Measurements from ENCODE around the gene PLPP1. TPM values are rescaled to one million over a fixed set of nuclear protein-coding genes. Genes with fewer than 3 reads are reported as not detected.

The PLPP1 gene
- polyA plus RNA-seq, 3 donors, result 0.87 to 1.5 (median 0.98) TPM

DNA sequence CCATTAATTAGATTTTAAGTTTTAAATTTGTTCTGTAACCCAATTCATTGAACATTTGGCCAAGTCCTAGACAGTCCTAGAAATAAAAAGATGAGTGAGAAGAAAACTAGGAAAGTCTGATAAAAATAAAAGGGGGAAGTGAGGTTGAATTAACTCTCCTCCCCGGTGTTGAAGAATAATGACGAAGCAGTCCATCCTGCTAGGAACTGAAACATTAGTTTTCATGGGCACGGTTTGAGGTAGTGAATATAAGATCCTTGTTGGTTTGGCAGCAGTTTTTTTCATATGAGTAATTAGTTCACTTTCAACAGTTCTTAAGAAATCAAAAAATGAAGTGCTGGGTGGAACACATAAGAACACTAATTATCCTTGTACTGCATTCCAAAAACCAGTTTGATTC is 123.9 kb downstream of the PLPP1 start:
- Histone ChIP-seq H3K4me2 (replicated peaks; ENCODE audit: extremely low read depth, low read length, poor library complexity, severe bottlenecking) (no peak overlapping the region), H3K27ac (ENCODE audit: low read depth in 1 of 2, low read length in 2 of 2) (no peak overlapping the region), H2AFZ (ENCODE audit: insufficient read depth, low read depth, low read length, poor library complexity, severe bottlenecking) (no peak overlapping the region), H3K9ac (ENCODE audit: insufficient read depth, low read length, poor library complexity, severe bottlenecking) (no peak overlapping the region), H3K36me3 (replicated peaks in 1 of 2; ENCODE audit: control insufficient read depth in 1 of 2, insufficient read depth in 2 of 2, low read length in 2 of 2) (peaks cover 38 to 78% of the 10 kb centered on the region in 2 donors), H3K27me3 (ENCODE audit: control insufficient read depth in 2 of 2, insufficient read depth in 2 of 2, low read length in 2 of 2) (no peaks in the 10 kb centered on the region), H4K20me1 (ENCODE audit: insufficient read depth, low read length) (peaks cover 4% of the 10 kb centered on the region), H3K9me3 (replicated peaks in 1 of 2; ENCODE audit: control insufficient read depth in 1 of 2, insufficient read depth in 1 of 2, low read length in 2 of 2) (no peaks in the 10 kb centered on the region), H3K4me3 (replicated peaks in 1 of 3; ENCODE audit: low read depth in 2 of 3, low read length in 3 of 3) (no peak overlapping the region), H3K79me2 (ENCODE audit: insufficient read depth, low read length) (no peaks in the 10 kb centered on the region), H3K4me1 (ENCODE audit: control insufficient read depth in 1 of 2, insufficient read depth in 2 of 2, low read length in 2 of 2) (peaks cover 0 to 5% of the 10 kb centered on the region in 2 donors)
- Mint-ChIP-seq H3K9me3 (peaks cover 0 to 2% (median 0%) of the 10 kb centered on the region in 7 donors), H3K27ac (peak overlapping the region in 4 of 7 donors; percentile 3 to 54 (median 12)), H3K4me3 (no peak overlapping the region), H3K36me3 (peaks cover 52 to 54% of the 10 kb centered on the region in 2 donors), H3K4me1 (peaks cover 19% of the 10 kb centered on the region), H3K27me3 (ENCODE audit: low read depth in 3 of 3) (no peaks in the 10 kb centered on the region)
- no CpG with 5 or more reads among the region's 3 CpGs for WGBS (ENCODE audit: insufficient coverage)
- DNase-seq, result peak; percentile 12 to 41 (median 13)
- TF ChIP-seq, protein P1, sequence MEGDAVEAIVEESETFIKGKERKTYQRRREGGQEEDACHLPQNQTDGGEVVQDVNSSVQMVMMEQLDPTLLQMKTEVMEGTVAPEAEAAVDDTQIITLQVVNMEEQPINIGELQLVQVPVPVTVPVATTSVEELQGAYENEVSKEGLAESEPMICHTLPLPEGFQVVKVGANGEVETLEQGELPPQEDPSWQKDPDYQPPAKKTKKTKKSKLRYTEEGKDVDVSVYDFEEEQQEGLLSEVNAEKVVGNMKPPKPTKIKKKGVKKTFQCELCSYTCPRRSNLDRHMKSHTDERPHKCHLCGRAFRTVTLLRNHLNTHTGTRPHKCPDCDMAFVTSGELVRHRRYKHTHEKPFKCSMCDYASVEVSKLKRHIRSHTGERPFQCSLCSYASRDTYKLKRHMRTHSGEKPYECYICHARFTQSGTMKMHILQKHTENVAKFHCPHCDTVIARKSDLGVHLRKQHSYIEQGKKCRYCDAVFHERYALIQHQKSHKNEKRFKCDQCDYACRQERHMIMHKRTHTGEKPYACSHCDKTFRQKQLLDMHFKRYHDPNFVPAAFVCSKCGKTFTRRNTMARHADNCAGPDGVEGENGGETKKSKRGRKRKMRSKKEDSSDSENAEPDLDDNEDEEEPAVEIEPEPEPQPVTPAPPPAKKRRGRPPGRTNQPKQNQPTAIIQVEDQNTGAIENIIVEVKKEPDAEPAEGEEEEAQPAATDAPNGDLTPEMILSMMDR (IDR thresholded peaks at IDR 0.05), result no peak
- intact Hi-C loops (cut with micrococcal nuclease), result no loop called here

DNA sequence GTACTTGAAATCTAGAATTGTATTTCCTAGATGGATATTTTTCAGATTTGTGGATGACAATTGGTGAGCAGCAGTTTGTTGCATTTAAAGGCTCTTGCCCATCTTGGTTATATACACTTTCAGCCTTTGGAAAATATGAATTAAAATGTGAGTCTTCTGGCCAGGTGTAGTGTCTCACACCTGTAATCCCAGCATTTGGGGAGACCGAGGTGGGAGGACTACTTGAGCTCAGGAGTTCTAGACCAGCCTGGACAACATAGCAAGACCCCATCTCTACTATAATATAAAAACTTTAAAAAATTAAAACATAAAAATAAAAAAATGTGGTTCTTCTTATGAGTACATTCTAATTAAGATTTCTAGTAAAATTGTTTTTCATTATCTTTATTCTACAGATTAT is 125.0 kb downstream of the PLPP1 start:
- TF ChIP-seq, protein P1 (IDR thresholded peaks at IDR 0.05), result no peak
- H3K4me1 ChIP-seq (ENCODE audit: control insufficient read depth in 1 of 2, insufficient read depth in 2 of 2, low read length in 2 of 2), result peaks cover 0 to 5% of the 10 kb centered on the region in 2 donors
- H3K4me2 ChIP-seq (replicated peaks; ENCODE audit: extremely low read depth, low read length, poor library complexity, severe bottlenecking), result no peak overlapping the region
- no peak overlapping the region for H2AFZ ChIP-seq (ENCODE audit: insufficient read depth, low read depth, low read length, poor library complexity, severe bottlenecking)
- H3K9ac ChIP-seq (ENCODE audit: insufficient read depth, low read length, poor library complexity, severe bottlenecking), result no peak overlapping the region
- H3K4me3 Mint-ChIP-seq, result no peak overlapping the region
- intact Hi-C loops (cut with micrococcal nuclease), result no loop called here
- peaks cover 0 to 2% (median 0%) of the 10 kb centered on the region in 7 donors for H3K9me3 Mint-ChIP-seq
- peaks cover 44 to 79% of the 10 kb centered on the region in 2 donors for H3K36me3 ChIP-seq (replicated peaks in 1 of 2; ENCODE audit: control insufficient read depth in 1 of 2, insufficient read depth in 2 of 2, low read length in 2 of 2)
- H3K27ac ChIP-seq (ENCODE audit: low read depth in 1 of 2, low read length in 2 of 2), result no peak overlapping the region
- no peaks in the 10 kb centered on the region for H3K9me3 ChIP-seq (replicated peaks in 1 of 2; ENCODE audit: control insufficient read depth in 1 of 2, insufficient read depth in 1 of 2, low read length in 2 of 2)
- H3K79me2 ChIP-seq (ENCODE audit: insufficient read depth, low read length), result no peaks in the 10 kb centered on the region
- H3K27me3 Mint-ChIP-seq (ENCODE audit: low read depth in 3 of 3), result no peaks in the 10 kb centered on the region
- no peak overlapping the region for H3K27ac Mint-ChIP-seq
- no peaks in the 10 kb centered on the region for H3K27me3 ChIP-seq (ENCODE audit: control insufficient read depth in 2 of 2, insufficient read depth in 2 of 2, low read length in 2 of 2)
- WGBS (ENCODE audit: insufficient coverage), result no CpG with 5 or more reads among the region's 1 CpG
- H4K20me1 ChIP-seq (ENCODE audit: insufficient read depth, low read length), result peaks cover 4% of the 10 kb centered on the region
- DNase-seq, result no peak
- peaks cover 51 to 57% of the 10 kb centered on the region in 2 donors for H3K36me3 Mint-ChIP-seq
- no peak overlapping the region for H3K4me3 ChIP-seq (replicated peaks in 1 of 3; ENCODE audit: low read depth in 2 of 3, low read length in 3 of 3)
- H3K4me1 Mint-ChIP-seq, result peaks cover 19% of the 10 kb centered on the region
